Stimulated activated CD4-positive, alpha-beta T cell treated with anti-CD3 and anti-CD28 coated beads, Interleukin-1b, Interleukin-23, amount 100 ng/mL, for 1 hour (primary cell): ENCODE data around the gene TRAPPC6A.

ENCODE experiments used
- DNase-seq, 2 donors: peaks; one replicate each; pipeline ENCODE4 v3.0.0-alpha.2; 2020; ENCODE audit warnings: low read depth in 2 of 2

The TRAPPC6A gene, protein sequence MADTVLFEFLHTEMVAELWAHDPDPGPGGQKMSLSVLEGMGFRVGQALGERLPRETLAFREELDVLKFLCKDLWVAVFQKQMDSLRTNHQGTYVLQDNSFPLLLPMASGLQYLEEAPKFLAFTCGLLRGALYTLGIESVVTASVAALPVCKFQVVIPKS

DNA sequence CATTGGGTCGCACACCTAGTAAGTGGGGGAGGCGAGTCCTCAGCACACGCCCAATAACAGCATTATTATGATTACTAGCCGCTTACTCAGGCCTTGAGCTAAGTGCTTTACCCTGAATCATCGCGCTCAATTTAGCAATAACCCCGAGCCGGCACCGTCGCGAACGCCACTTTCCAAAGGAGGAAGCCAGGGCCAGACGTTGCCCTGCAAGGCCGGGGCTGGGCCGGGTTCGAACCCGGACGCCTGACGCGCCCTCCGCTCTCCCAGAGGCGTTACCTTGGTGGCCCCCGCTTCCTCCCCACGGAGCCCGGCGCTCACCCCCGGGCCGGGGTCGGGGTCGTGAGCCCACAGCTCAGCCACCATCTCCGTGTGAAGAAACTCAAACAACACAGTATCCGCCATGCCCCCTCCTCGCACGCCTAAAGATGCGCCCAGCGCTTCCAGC lies at the start of gene TRAPPC6A:
Gene TRAPPC6A, minus strand, starts transcription at position 421 of the 445 bp plus-strand sequence. Its CDS starts 19 bp downstream, at position 402.
- DNase-seq, result no peak

DNA sequence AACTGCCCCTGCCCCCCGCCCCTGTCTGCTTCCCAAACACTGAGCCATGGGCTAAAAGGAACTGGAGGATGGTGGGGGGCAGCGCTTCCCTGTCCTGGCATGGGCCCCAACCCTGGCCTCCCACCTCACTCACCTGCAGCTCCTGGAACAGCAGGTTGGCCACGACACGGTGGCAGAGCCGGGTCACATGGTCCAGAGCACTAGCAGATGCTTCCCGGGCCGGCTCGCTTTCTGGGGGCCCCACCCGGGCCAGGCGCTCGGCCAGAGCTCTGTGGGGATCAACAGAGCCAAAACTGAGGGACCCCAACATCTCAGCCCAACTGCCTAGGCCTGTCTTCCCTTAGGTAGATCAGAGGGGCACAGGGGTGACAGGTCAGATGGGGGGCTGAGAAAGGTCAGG lies 46.6 kb upstream of the TRAPPC6A start:
- no peak for DNase-seq

GRCh38 chr19:45223879-45224278 lies 45.8 kb upstream of the TRAPPC6A start:
- no peak for DNase-seq

GRCh38 chr19:45222724-45223123 lies 44.7 kb upstream of the TRAPPC6A start:
- DNase-seq, result no peak

DNA sequence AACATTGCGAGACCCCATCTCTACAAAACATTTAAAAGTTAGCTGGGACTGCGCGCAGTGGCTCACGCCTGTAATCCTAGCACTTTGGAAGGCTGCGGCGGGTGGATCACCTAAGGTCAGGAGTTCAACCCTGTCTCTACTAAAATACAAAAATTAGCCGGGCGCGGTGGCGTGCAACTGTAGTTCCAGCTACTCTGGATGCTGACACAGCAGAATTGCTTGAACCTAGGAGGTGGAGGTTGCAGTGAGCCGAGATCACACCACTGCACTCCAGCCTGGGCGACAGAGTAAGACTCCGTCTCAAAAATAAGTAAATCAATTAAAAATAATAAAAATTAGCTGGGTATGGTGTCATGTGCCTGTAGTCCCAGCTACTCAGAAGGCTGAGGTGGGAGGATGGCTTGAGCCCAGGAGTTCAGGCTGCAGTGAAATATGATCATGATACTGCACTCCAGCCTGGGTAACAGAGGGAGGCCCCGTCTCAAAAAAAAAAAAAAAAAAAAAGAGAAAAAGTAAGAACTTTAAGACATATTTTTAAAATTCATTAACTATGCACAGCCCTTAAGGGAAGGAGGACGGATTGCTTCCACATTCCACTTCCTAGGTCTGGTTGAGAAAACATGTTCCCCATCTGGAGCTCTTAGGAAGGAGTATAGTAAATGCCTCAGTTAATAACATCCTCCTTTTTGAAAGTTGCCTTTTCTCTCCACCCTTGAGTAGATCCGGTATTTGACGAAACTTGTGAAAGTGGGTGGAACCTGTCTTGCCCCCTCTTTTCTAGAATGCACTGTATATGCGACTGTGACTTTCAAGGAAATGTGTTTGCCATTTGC lies 41.1 kb upstream of the TRAPPC6A start:
- DNase-seq, result no peak

DNA sequence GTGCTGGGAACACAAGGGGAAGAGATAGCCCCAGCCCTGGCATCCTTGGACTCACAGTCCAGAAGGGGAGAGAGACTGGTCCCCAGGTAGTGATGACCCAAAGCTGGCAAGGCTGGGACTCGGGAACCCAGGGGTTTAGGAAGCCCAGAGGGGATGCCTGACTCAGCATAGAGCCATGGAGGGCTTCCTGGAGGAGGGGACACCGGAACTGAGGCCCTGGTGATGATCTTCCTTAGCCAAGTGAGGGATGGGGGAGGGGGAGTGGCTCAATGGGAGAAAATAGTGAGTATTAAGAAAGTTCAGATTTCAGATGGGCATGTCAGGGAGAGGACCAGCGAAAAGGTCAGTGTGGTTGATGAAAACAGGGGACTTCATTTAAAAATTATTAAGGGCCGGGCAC lies 40.4 kb upstream of the TRAPPC6A start:
- DNase-seq, result no peak

DNA sequence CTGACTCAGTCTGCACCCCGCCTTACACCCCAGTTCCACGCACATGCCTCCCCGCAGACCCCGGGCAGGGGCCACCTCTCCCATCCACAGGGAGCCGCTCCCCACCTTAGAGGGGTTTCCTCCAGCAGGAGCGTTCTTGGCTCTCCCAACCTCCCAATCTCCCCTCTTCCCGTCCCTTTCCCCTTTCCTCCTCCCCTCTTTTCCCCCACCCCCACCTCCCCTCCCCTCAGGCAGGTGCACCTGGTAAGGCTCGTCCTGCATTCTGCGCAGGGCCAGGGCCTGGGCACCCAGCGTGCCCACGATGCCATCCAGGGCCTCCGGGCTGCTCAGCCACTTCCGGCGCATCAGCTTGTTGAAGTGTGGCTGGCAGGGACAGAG lies 39.9 kb upstream of the TRAPPC6A start:
- DNase-seq, result no peak

- DNase-seq, result no peak
These were observed 39.3 kb upstream of the TRAPPC6A start for GRCh38 chr19:45217193-45217956.

DNA sequence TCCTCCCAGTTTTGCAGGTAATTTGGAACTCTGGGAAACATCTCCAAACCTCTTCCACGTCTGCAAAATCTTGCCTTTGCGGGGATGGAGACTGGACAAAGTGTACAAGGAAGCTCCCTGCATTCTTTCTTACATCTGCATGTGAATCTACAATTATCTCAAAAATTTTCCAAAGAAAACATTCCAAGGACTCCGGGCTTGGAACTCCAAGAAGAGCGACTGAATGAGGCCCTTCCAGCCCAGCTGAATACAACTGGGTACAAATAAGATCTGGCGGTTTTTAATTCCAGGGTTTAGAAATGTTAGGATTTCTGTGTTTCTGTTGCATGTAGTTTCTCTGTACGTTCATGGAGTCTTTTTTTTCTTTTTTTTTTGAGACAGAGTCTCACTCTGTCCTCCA lies 38.6 kb upstream of the TRAPPC6A start:
- DNase-seq, result no peak

GRCh38 chr19:45215391-45216191 lies 37.6 kb upstream of the TRAPPC6A start:
- no peak for DNase-seq

DNA sequence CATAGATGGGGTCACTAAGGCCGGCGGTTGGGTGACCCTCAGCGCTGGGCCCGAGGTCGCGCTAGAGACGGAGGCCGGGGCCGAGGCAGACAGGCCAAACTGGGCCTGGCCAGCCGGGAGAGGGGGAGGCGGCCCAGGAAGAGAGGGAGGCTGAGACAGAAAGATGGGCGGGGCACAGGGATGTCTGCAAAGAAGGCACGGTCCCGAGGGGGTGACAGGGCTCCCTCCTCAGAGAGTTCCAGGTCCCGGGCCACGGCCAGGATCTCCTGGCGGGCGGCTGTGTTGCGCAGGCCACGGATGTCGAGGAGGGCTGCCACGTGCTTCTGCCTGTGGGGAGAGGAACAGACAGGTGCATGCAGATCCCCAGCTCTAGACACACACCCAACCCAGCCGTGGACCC lies 35.0 kb upstream of the TRAPPC6A start:
- DNase-seq, result no peak

DNA sequence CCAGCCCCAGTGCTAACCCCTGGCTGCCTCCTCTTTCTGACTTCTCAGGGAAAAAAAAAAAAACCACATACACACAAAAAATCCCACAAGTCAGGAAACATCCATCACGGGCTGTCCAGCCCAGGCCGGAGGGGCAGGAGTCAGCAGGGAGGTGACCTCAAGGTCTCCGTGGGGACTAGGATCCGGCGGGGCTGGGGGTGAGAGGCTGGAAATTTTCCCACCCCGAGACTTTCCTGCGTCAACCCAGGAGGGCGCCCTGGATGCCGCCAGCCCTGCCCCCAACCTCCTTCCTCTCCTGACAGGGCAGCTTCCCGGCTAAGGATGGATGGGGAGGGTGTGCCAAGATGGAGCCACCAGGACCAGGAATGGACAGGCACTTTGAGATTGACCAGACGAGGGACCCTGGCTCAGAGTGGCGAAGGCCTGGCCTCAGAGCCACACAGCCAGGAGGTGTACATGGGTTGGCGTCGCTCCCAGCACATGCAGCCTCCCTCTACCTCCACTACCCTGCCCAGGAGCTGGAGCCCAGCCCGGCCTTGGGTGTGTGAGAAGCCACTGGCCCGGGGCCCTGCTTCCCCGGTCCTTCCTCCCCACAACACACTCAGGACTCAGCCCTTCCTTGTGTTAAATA lies 33.8 kb upstream of the TRAPPC6A start:
- DNase-seq, result no peak

- DNase-seq, result no peak
These were observed 28.3 kb upstream of the TRAPPC6A start for GRCh38 chr19:45206328-45206727.

GRCh38 chr19:45205810-45206209 lies 27.8 kb upstream of the TRAPPC6A start:
- no peak for DNase-seq

DNA sequence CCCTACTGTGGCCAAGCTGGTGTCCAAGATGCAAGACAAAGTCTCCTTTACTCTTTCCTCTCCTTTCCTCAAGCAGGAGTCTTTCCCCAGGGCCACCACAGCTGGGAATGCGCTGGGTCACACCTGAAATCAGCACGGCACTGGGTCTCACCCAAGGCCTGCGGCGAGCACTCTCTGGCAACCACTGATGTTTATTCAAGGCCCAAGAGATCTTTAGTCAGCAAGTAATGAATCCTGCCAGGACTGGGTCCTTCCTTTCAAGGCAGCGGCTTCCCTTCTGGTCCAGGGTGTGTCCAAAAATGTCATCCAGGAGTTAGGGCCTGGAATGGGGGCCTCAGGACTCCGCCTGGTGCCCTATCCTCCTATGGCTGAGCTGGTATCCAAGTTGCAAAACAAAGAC lies 24.6 kb upstream of the TRAPPC6A start:
- DNase-seq, result no peak

GRCh38 chr19:45200568-45200967 lies 22.5 kb upstream of the TRAPPC6A start:
- no peak for DNase-seq

GRCh38 chr19:45195764-45196163 lies 17.7 kb upstream of the TRAPPC6A start:
- no peak for DNase-seq

DNA sequence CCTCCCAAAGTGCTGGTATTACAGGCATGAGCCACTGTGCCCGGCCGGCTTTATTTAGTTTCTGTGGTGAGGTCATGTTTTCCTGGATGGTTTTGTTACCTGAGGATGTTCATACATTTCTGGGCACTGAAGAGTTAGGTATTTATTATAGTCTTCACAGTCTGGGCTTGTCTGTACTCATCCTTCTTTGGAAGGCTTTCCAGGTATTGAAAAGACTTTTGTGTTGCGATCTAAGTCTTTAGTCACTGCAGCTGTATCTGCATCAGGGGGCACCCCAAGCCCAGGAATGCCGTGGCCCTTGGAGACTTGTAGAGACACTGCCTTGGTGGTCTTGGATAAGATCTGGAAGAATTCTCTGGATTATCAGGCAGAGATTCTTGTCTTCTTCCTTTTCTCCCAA lies 13.3 kb upstream of the TRAPPC6A start:
- no peak for DNase-seq

GRCh38 chr19:45189971-45190370 lies 11.9 kb upstream of the TRAPPC6A start:
- no peak for DNase-seq

DNA sequence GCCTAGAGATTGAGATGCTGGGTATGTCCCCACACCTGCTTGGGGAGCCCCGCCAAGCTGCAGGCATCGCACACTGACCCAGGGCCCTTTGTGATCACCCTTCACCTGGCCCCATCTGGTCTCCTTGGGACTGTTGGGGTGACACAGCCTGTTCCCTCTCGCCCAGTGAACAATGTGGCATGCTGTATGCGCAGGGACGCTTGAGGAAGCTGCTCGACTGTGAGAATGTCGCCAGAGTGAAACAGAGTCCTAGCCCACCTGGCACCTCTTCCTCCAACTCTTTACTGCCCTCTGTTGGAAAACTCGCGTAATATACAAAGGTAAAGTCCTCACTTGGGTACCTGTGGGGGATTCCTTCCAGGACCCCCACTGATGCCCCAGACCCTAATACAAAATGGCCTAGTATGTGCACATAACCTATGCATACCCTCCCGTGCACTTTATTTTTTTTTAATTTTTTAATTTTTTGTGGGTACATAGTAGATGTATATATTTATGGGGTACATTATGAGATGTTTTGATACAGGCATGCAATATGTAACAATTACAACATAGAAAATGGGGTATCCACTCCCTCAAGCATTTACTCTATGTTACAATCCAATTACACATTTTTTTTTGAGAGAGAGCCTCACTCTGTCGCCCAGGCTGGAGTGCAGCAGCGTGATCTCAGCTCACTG lies 9.5 kb upstream of the TRAPPC6A start:
- no peak for DNase-seq
